Measurements from ENCODE around the gene RARB.

The RARB gene

DNA sequence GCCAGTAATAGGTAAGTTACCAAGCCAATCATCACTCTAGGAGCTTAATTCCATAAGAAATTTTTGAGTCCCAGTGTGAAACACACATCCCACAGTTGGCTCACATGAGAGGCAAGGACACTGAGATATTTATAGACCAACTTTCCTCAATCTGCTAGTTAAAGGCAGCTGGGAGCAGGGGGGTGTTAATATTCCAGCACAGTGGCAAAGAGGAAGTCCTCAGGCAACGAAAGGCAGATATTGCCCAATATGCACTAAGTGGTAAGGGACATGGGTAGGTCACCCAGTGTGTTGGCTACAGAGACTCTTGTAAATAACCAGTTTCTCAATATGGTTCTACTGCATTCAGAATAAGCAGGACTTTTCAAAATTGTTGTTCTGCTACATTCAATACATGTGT is 175.6 kb downstream of the RARB start:
- no peak for DNase-seq (ENCODE audit: low read depth in 2 of 2)

DNA sequence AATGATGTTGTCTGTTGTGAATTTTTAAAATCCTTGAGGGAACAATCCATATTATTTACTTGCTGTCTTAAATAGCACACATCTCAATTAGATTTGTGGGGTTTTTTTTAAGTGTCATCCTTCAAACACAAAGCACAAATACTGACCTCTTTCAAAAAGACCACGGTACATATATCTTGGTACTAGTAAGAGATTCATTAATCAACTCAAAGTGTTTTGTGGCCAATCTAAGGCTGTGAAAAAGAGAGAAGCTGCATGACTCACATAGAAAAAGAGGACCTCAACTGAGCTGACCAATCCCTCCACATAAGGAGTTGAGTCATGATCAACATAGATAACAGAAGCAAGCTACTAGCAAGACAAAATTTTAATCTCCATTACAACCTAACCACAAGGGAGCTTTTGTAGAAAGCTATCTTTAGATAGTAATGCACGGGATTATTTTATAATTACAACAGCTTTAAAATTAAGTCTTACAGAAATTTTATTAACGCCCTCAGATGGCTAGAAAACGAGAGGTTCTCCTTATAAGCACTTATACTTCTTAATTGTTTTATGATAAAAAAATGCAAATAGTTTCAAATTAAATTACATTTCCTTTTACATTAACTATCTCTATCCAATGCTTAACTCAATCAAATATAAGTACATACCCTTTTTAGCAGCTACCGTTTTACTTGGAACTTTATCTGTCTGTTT is 176.2 kb downstream of the RARB start:
- no peak for DNase-seq (ENCODE audit: low read depth in 2 of 2)

DNA sequence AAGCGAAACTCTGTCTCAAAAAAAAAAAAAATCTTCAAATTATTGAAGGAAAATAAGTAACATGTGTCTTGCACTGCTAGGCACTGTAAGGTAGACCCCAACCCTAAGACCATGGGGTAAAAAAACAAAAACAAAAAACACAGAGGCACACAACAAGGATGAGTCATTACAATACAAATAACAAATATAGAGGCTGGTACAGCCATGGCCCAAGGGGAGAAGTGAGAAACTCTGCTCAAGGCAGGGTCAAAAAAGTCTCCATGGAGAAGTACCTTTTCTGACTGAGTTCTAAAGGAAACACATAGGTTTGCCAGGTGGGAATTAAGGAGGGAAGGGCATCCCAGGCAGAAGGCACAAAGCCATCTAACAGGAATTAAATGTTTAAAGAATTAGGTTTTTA is 182.1 kb downstream of the RARB start:
- no peak for DNase-seq (ENCODE audit: low read depth in 2 of 2)

DNA sequence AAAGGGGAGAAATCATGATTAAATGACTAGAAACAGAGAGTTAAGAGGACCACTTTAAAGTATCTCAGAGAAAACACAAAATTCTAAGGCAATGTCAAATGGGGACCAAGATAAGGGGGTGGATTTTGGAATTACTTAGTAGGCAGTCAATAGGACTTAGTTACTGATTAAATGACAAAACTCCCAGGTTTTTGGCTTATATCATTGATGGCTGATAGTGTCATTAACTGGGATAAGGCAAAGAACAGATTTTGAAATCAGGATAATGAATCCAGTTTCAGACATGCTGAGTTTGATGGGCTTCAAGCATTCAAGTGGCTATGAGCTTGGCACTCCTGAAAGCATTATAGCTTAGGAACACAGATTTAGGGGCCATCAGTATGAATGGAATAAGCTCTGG is 182.7 kb downstream of the RARB start:
- no peak for DNase-seq (ENCODE audit: low read depth in 2 of 2)

DNA sequence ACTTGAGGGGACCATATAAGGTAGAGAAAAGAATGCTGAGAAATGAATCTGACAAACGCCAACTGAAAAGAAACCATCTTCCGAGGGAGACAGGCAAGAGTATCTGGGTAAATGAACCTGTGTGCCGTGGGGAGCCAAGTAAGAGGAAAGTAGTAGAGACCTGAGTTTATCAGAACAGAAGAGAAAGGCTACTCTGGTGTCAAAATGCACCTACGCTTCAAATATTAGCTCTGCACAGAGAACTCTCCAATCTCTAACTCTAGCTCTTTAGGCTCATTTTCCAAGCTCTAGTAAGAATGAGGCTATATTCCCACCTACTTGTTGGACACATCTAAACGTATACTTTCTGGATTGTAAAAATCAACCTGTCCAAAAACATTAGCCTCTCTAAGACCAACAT is 183.1 kb downstream of the RARB start:
- DNase-seq (ENCODE audit: low read depth in 2 of 2), result no peak

DNA sequence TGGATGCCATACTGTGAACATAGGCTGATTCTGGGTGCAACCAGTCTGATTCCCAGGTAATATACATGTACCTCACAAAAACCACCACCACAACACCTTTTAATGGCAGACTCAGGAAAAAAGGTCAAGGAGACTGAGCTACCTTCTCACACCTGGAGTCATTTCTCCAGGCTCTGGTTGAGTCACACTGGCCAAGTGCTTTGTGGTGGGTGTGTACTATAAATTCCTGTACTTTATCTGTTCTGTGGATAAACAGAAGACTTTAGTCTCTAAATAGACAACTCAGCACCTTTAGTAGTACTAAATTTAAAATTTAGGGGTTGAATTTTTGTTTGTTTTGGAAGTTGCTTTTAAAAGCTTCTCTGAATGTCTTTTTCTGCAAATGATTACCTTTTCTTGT is 190.0 kb downstream of the RARB start:
- no peak for DNase-seq (ENCODE audit: low read depth in 2 of 2)

DNA sequence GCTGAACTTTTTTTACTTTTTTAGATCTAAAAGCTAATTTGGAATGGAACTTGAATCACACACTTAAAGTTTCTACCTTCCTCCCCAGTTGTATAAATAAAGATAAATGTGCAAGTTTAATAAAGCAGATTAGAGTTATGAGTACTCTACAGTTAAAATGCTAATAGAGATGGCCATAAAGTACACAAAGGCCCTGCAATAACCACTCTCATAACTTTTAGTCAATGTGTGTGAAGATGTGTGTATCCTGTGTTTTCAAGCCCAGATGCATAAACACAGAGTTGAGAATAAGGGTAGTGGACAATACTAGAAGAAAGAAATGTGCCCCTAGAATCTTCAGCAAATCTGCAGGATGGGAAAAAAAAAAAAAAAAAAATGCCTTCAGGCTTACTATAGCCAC is 191.3 kb downstream of the RARB start:
- DNase-seq (ENCODE audit: low read depth in 2 of 2), result no peak

DNA sequence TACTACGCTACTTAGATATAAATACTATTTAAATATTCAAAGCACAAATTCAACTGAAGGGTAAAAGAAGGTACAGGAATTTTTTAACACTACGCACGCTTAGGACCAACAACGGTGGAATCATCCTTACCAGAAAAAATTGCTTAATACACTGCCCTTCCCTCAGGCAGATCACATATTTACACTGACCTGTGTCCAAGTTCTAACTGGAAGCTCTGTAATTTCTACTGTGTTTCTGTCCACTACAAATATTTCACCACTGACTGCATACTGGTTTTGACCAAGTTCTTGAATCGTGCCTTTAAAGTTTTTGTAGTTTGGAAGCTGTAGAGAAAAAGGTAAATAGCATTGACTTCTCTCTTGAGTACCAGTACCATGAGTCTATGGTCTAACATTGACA is 192.4 kb downstream of the RARB start:
- DNase-seq (ENCODE audit: low read depth in 2 of 2), result no peak

DNA sequence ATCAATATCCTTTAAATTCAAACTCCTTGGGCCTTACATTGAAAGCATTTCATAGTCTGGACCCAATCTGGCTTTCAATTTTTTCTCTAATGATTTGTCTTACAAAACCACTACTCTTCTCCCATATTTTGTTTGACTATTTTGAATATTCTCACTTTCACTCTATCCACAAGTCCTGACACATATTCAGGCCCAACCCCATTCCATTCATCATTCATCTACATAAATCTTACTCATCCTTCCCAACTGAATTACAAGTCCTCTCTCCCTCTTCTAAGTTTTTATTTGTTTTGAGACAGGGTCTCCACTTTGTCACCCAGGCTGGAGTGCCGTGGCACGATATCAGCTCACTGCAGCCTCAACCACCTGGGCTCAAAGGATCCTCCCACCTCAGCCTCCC is 193.0 kb downstream of the RARB start:
- DNase-seq (ENCODE audit: low read depth in 2 of 2), result no peak

DNA sequence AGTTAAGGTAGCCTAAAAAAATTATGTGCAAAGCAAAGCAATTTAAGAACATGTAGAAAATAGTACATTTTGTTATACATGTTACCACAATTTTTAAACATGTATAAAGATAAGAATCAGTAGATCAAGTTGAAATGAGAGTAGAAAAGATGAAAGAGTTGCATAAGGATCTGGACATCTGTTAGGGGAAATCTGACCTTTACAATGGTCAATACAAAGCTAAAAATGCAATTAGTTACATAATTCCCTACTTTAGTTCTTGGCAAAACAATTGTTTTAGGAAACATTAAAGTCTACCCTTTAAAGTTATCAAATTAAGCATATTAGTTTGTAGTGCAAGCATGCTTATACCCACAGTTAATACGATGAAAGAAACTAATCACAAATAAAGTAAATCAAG is 203.9 kb downstream of the RARB start:
- no peak for DNase-seq (ENCODE audit: low read depth in 2 of 2)

DNA sequence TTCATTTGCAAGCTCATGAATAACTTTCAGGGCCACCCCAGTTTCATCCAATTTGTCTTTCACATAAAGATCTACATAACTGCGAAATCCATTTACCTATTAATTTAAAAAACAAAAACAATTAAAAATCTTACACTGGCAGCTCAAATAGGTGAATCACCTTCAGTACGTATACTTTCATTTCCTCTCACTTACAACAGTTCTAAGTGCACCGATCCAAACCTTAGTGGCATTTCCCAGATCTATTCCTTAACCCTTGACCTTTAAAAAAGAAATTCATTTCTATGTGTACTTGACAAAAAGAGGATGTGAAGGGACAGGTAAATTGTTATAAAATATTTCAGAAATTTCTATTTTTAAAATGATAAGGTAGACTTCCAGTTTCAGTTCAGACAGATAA is 205.9 kb downstream of the RARB start:
- DNase-seq (ENCODE audit: low read depth in 2 of 2), result no peak

DNA sequence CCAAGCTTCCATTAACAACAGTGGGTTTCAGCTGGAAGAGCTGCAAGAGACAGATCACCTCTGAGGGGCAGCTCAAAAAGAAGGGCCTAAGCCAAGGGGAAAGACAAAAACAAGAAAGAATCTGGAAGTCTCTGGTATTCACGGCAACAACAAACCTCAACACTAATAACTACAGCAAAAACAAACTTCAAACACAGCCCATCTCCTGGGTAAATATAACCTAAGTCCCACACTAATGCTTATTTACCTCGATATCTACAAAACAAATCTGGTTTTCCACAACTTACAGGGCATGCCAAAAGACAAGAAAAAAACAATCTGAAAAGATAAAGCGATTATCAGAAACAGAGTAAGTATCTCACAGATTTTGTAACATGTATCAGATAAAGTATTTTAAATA is 207.0 kb downstream of the RARB start:
- no peak for DNase-seq (ENCODE audit: low read depth in 2 of 2)
